ENCODE measurements around the gene COL9A3.

The COL9A3 gene

GRCh38 chr20:62799873-62800272 is 17.0 kb upstream of the COL9A3 start:
- H3K4ac ChIP-seq (ENCODE audit: low read depth, low read length), result no peak overlapping the region
- H3K9me3 ChIP-seq (ENCODE audit: insufficient read depth, low read depth, low read length), result peaks cover 2% of the 10 kb centered on the region
- H2BK5ac ChIP-seq (ENCODE audit: low read depth, low read length, poor library complexity), result no peak overlapping the region
- H3K4me2 ChIP-seq (ENCODE audit: low read length), result no peak overlapping the region
- H2BK12ac ChIP-seq (ENCODE audit: low read length), result no peak overlapping the region
- peaks cover 29 to 32% of the 10 kb centered on the region in 2 experiments for H3K36me3 ChIP-seq (ENCODE audit: control insufficient read depth in 1 of 2, insufficient read depth in 2 of 2, low read length in 2 of 2)
- no peak overlapping the region for H3K18ac ChIP-seq (ENCODE audit: low read length)
- no peak overlapping the region for H2AFZ ChIP-seq (ENCODE audit: insufficient read depth, low read length, poor library complexity)
- DNase-seq, result no peak
- no peak overlapping the region for H4K8ac ChIP-seq (ENCODE audit: low read depth, low read length)
- H3K79me2 ChIP-seq (ENCODE audit: control insufficient read depth, insufficient read depth, low read length, poor library complexity), result peaks cover 7% of the 10 kb centered on the region
- WGBS (ENCODE audit: extremely low coverage, insufficient coverage, insufficient read length), result no CpG with 5 or more reads among the region's 10 CpGs
- no peak overlapping the region for H3K4me3 ChIP-seq (ENCODE audit: low read depth, low read length)
- H3K4me1 ChIP-seq (ENCODE audit: control insufficient read depth in 1 of 2, insufficient read depth in 2 of 2, low read length in 2 of 2), result peaks cover 0 to 14% of the 10 kb centered on the region in 2 experiments
- H2AK5ac ChIP-seq (ENCODE audit: low read length), result no peak overlapping the region
- no peak overlapping the region for H4K12ac ChIP-seq (ENCODE audit: low read depth, low read length)
- H3K27ac ChIP-seq (ENCODE audit: low read depth, low read length), result no peak overlapping the region
- H4K91ac ChIP-seq (ENCODE audit: low read depth, low read length), result no peak overlapping the region
- H3K9ac ChIP-seq (ENCODE audit: low read length), result no peak overlapping the region
- no peaks in the 10 kb centered on the region for H3K27me3 ChIP-seq (ENCODE audit: insufficient read depth, low read length)
- H2BK120ac ChIP-seq (ENCODE audit: insufficient read depth, low read length, poor library complexity), result no peak overlapping the region
- H3K14ac ChIP-seq (ENCODE audit: low read length), result no peak overlapping the region
- H3K79me1 ChIP-seq (ENCODE audit: low read length), result peaks cover 11% of the 10 kb centered on the region
- no peak overlapping the region for H3K23ac ChIP-seq (ENCODE audit: low read length)

GRCh38 chr20:62800314-62801259 is 16.3 kb upstream of the COL9A3 start:
- Histone ChIP-seq H3K4ac (ENCODE audit: low read depth, low read length) (no peak overlapping the region), H3K36me3 (ENCODE audit: control insufficient read depth in 1 of 2, insufficient read depth in 2 of 2, low read length in 2 of 2) (peaks cover 29 to 32% of the 10 kb centered on the region in 2 experiments), H4K91ac (ENCODE audit: low read depth, low read length) (no peak overlapping the region), H3K18ac (ENCODE audit: low read length) (no peak overlapping the region), H2AK5ac (ENCODE audit: low read length) (no peak overlapping the region), H2AFZ (ENCODE audit: insufficient read depth, low read length, poor library complexity) (no peak overlapping the region), H2BK12ac (ENCODE audit: low read length) (no peak overlapping the region), H3K9me3 (ENCODE audit: insufficient read depth, low read depth, low read length) (peaks cover 2% of the 10 kb centered on the region), H3K79me1 (ENCODE audit: low read length) (peaks cover 11% of the 10 kb centered on the region), H3K27me3 (ENCODE audit: insufficient read depth, low read length) (no peaks in the 10 kb centered on the region), H2BK120ac (ENCODE audit: insufficient read depth, low read length, poor library complexity) (no peak overlapping the region), H3K4me2 (ENCODE audit: low read length) (no peak overlapping the region), H3K79me2 (ENCODE audit: control insufficient read depth, insufficient read depth, low read length, poor library complexity) (peaks cover 8% of the 10 kb centered on the region), H2BK5ac (ENCODE audit: low read depth, low read length, poor library complexity) (no peak overlapping the region), H4K12ac (ENCODE audit: low read depth, low read length) (no peak overlapping the region), H3K14ac (ENCODE audit: low read length) (no peak overlapping the region), H3K9ac (ENCODE audit: low read length) (no peak overlapping the region), H3K23ac (ENCODE audit: low read length) (no peak overlapping the region), H3K4me1 (ENCODE audit: control insufficient read depth in 1 of 2, insufficient read depth in 2 of 2, low read length in 2 of 2) (peaks cover under 1 to 10% of the 10 kb centered on the region in 2 experiments), H3K4me3 (ENCODE audit: low read depth, low read length) (no peak overlapping the region), H4K8ac (ENCODE audit: low read depth, low read length) (no peak overlapping the region), H3K27ac (ENCODE audit: low read depth, low read length) (no peak overlapping the region)
- WGBS (ENCODE audit: extremely low coverage, insufficient coverage, insufficient read length), result no CpG with 5 or more reads among the region's 26 CpGs
- DNase-seq, result no peak

- no peak overlapping the region for H3K9ac ChIP-seq (ENCODE audit: low read length)
- H3K18ac ChIP-seq (ENCODE audit: low read length), result no peak overlapping the region
- H4K91ac ChIP-seq (ENCODE audit: low read depth, low read length), result no peak overlapping the region
- H2BK120ac ChIP-seq (ENCODE audit: insufficient read depth, low read length, poor library complexity), result no peak overlapping the region
- whole genome bisulfite sequencing (ENCODE audit: extremely low coverage, insufficient coverage, insufficient read length), result no CpG with 5 or more reads among the region's 15 CpGs
- no peak overlapping the region for H4K12ac ChIP-seq (ENCODE audit: low read depth, low read length)
- DNase-seq, result no peak
- no peak overlapping the region for H3K4me3 ChIP-seq (ENCODE audit: low read depth, low read length)
- no peak overlapping the region for H4K8ac ChIP-seq (ENCODE audit: low read depth, low read length)
- H3K4me2 ChIP-seq (ENCODE audit: low read length), result no peak overlapping the region
- H3K4ac ChIP-seq (ENCODE audit: low read depth, low read length), result no peak overlapping the region
- H3K27ac ChIP-seq (ENCODE audit: low read depth, low read length), result no peak overlapping the region
- H3K79me2 ChIP-seq (ENCODE audit: control insufficient read depth, insufficient read depth, low read length, poor library complexity), result peaks cover 8% of the 10 kb centered on the region
- H3K23ac ChIP-seq (ENCODE audit: low read length), result no peak overlapping the region
- no peak overlapping the region for H2BK12ac ChIP-seq (ENCODE audit: low read length)
- H2BK5ac ChIP-seq (ENCODE audit: low read depth, low read length, poor library complexity), result no peak overlapping the region
- no peaks in the 10 kb centered on the region for H3K27me3 ChIP-seq (ENCODE audit: insufficient read depth, low read length)
- H3K4me1 ChIP-seq (ENCODE audit: control insufficient read depth in 1 of 2, insufficient read depth in 2 of 2, low read length in 2 of 2), result peaks cover 6 to 16% of the 10 kb centered on the region in 2 experiments
- H3K14ac ChIP-seq (ENCODE audit: low read length), result no peak overlapping the region
- no peak overlapping the region for H2AK5ac ChIP-seq (ENCODE audit: low read length)
- no peak overlapping the region for H2AFZ ChIP-seq (ENCODE audit: insufficient read depth, low read length, poor library complexity)
- H3K9me3 ChIP-seq (ENCODE audit: insufficient read depth, low read depth, low read length), result peaks cover 2% of the 10 kb centered on the region
- H3K36me3 ChIP-seq (ENCODE audit: control insufficient read depth in 1 of 2, insufficient read depth in 2 of 2, low read length in 2 of 2), result peaks cover 29 to 32% of the 10 kb centered on the region in 2 experiments
- peaks cover 10% of the 10 kb centered on the region for H3K79me1 ChIP-seq (ENCODE audit: low read length)
Observed at GRCh38 chr20:62801284-62802010, 15.4 kb upstream of the COL9A3 start.

GRCh38 chr20:62802026-62802712 is 14.7 kb upstream of the COL9A3 start:
- H2BK12ac ChIP-seq (ENCODE audit: low read length), result no peak overlapping the region
- no peak overlapping the region for H3K9ac ChIP-seq (ENCODE audit: low read length)
- no peak overlapping the region for H2AK5ac ChIP-seq (ENCODE audit: low read length)

More at GRCh38 chr20:62802026-62802712, 14.7 kb upstream of the COL9A3 start:
- no peak for DNase-seq
- no peak overlapping the region for H4K8ac ChIP-seq (ENCODE audit: low read depth, low read length)
- no peak overlapping the region for H2BK5ac ChIP-seq (ENCODE audit: low read depth, low read length, poor library complexity)
- H4K91ac ChIP-seq (ENCODE audit: low read depth, low read length), result no peak overlapping the region
- peaks cover 2% of the 10 kb centered on the region for H3K9me3 ChIP-seq (ENCODE audit: insufficient read depth, low read depth, low read length)
- WGBS (ENCODE audit: extremely low coverage, insufficient coverage, insufficient read length), result no CpG with 5 or more reads among the region's 22 CpGs
- H4K12ac ChIP-seq (ENCODE audit: low read depth, low read length), result no peak overlapping the region
- H3K23ac ChIP-seq (ENCODE audit: low read length), result no peak overlapping the region
- H3K36me3 ChIP-seq (ENCODE audit: control insufficient read depth in 1 of 2, insufficient read depth in 2 of 2, low read length in 2 of 2), result peaks cover 29 to 36% of the 10 kb centered on the region in 2 experiments
- H3K79me2 ChIP-seq (ENCODE audit: control insufficient read depth, insufficient read depth, low read length, poor library complexity), result peaks cover 6% of the 10 kb centered on the region
- no peak overlapping the region for H3K4me2 ChIP-seq (ENCODE audit: low read length)
- H3K18ac ChIP-seq (ENCODE audit: low read length), result no peak overlapping the region
- H3K79me1 ChIP-seq (ENCODE audit: low read length), result peaks cover 6% of the 10 kb centered on the region
- H3K14ac ChIP-seq (ENCODE audit: low read length), result no peak overlapping the region
- peaks cover 6 to 12% of the 10 kb centered on the region in 2 experiments for H3K4me1 ChIP-seq (ENCODE audit: control insufficient read depth in 1 of 2, insufficient read depth in 2 of 2, low read length in 2 of 2)
- H2AFZ ChIP-seq (ENCODE audit: insufficient read depth, low read length, poor library complexity), result no peak overlapping the region
- H3K27me3 ChIP-seq (ENCODE audit: insufficient read depth, low read length), result no peaks in the 10 kb centered on the region
- H3K27ac ChIP-seq (ENCODE audit: low read depth, low read length), result no peak overlapping the region
- no peak overlapping the region for H3K4ac ChIP-seq (ENCODE audit: low read depth, low read length)
- no peak overlapping the region for H3K4me3 ChIP-seq (ENCODE audit: low read depth, low read length)
- H2BK120ac ChIP-seq (ENCODE audit: insufficient read depth, low read length, poor library complexity), result no peak overlapping the region
